GM18519 (cell line): ENCODE results near the gene C9orf43.
"Not testable (repeated sequence)": the region's sequence is repeated elsewhere in the genome, so short reads cannot be mapped to it uniquely, and the experiment has no call there.

ENCODE experiments used
- ATAC-seq: cut with Tn5 transposase; IDR thresholded peaks from one replicate; pipeline ENCODE4 v1.9.1; 2021; ENCODE audit warnings: mild to moderate bottlenecking, moderate library complexity; ENCODE audit not compliant: unreplicated experiment, low FRiP score

The C9orf43 gene

GRCh38 chr9:113381441-113381840, 29.1 kb upstream of the C9orf43 start:
- not testable (repeated sequence) for ATAC-seq

GRCh38 chr9:113381909-113382411, 28.6 kb upstream of the C9orf43 start:
- no peak for ATAC-seq

- ATAC-seq: no peak
Observed at GRCh38 chr9:113386571-113387393, 23.8 kb upstream of the C9orf43 start.

GRCh38 chr9:113387560-113388230, 22.9 kb upstream of the C9orf43 start:
- no peak for ATAC-seq

GRCh38 chr9:113388833-113389232, 21.7 kb upstream of the C9orf43 start:
- ATAC-seq: no peak

- no peak for ATAC-seq
Observed at GRCh38 chr9:113389451-113389850, 21.1 kb upstream of the C9orf43 start.

GRCh38 chr9:113390192-113390960, 20.2 kb upstream of the C9orf43 start:
- no peak for ATAC-seq

- no peak for ATAC-seq
Observed at GRCh38 chr9:113391917-113392316, 18.6 kb upstream of the C9orf43 start.

GRCh38 chr9:113393281-113393680, 17.3 kb upstream of the C9orf43 start:
- no peak for ATAC-seq

- no peak for ATAC-seq
Observed at GRCh38 chr9:113395000-113395861, 15.3 kb upstream of the C9orf43 start.

GRCh38 chr9:113397203-113397631, 13.3 kb upstream of the C9orf43 start:
- ATAC-seq: no peak

GRCh38 chr9:113398796-113399195, 11.8 kb upstream of the C9orf43 start:
- ATAC-seq: no peak

GRCh38 chr9:113399646-113400200, 10.8 kb upstream of the C9orf43 start:
- ATAC-seq: no peak

GRCh38 chr9:113401027-113401792, 9.3 kb upstream of the C9orf43 start, which contains the start of gene ALAD:
Gene ALAD (minus strand): TSS chr9:113401284. CDS start chr9:113393559, 7,725 bp downstream.
- ATAC-seq: peak; percentile 95

GRCh38 chr9:113403646-113404045, 6.9 kb upstream of the C9orf43 start:
- ATAC-seq: no peak

GRCh38 chr9:113406353-113406752, 4.2 kb upstream of the C9orf43 start:
- ATAC-seq: not testable (repeated sequence)

GRCh38 chr9:113406873-113407511, 3.6 kb upstream of the C9orf43 start:
- not testable (repeated sequence) for ATAC-seq

GRCh38 chr9:113409481-113409880, 1.1 kb upstream of the C9orf43 start:
- no peak for ATAC-seq
